HCT116 (cell line): Measurements from ENCODE around the gene PRR5L.

Experiments
- CEBPB ChIP-seq: IDR thresholded peaks from 2 replicates; pipeline ENCODE4 v1.6.1; 2012; ENCODE audit warnings: low read depth
- POLR2A ChIP-seq: IDR thresholded peaks from 2 replicates; pipeline ENCODE4 v1.7.0; 2011; ENCODE audit warnings: borderline replicate concordance; ENCODE audit not compliant: insufficient read depth, insufficient read length; ENCODE audit errors: extremely low read depth
- POLR2AphosphoS5 ChIP-seq: IDR thresholded peaks from 2 replicates; pipeline ENCODE4 v1.6.1; 2011; ENCODE audit warnings: mild to moderate bottlenecking, low read depth, low read length, moderate library complexity
- TF ChIP-seq, protein P1 (sequence below), 3 experiments: fragments of 200-600 bp in 1 of 3; sonication (generic) in 1 of 3; IDR thresholded peaks in 2 of 3; conservative IDR thresholded peaks in 1 of 3; 2 replicates each; pipeline ENCODE4 v1.5.1; 2012 to 2017; ENCODE audit warnings: low read depth in 2 of 3, low read length in 2 of 3, antibody characterized with exemption in 1 of 3, borderline replicate concordance in 1 of 3, control low read depth in 1 of 3, mild to moderate bottlenecking in 1 of 3, mixed read lengths in 1 of 3, mixed run types in 1 of 3, moderate library complexity in 1 of 3; ENCODE audit not compliant: insufficient read depth in 1 of 3

DNA sequence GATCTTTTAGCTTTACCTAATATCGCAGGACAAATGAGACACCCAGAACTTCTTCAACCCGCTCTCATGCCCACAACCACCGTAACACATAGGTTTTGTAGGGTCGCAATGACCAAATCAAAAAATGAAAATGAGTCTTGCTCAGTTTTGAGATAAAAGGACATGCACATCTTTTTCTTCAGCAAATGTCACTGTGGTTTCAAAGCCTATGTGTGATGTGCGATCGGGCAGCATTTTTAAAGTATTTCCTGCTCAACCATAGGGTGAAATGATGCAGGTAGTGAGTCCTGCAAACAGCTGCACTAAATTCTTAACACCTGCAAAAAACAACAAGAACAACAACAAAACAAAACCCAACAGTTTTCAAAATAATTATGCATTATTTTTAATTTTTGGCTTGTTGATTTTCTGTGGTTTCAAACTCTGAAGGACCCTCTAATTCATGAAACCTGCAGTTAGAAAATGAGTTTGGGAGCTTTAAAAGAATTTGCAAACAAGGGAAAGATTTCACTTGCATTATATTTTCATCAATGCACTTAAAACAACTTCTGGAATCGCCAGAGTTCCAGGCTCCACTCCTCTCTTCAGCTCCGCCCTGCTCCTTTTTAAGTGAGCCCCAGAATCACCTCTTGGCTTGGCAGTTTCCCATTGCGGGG lies 79.4 kb downstream of the PRR5L start:
- no peak for TF ChIP-seq CEBPB
- TF ChIP-seq, protein P1, sequence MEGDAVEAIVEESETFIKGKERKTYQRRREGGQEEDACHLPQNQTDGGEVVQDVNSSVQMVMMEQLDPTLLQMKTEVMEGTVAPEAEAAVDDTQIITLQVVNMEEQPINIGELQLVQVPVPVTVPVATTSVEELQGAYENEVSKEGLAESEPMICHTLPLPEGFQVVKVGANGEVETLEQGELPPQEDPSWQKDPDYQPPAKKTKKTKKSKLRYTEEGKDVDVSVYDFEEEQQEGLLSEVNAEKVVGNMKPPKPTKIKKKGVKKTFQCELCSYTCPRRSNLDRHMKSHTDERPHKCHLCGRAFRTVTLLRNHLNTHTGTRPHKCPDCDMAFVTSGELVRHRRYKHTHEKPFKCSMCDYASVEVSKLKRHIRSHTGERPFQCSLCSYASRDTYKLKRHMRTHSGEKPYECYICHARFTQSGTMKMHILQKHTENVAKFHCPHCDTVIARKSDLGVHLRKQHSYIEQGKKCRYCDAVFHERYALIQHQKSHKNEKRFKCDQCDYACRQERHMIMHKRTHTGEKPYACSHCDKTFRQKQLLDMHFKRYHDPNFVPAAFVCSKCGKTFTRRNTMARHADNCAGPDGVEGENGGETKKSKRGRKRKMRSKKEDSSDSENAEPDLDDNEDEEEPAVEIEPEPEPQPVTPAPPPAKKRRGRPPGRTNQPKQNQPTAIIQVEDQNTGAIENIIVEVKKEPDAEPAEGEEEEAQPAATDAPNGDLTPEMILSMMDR (IDR thresholded peaks at IDR 0.05 in 2 of 3, conservative IDR thresholded peaks at IDR 0.05 in 1 of 3; ENCODE audit: borderline replicate concordance in 1 of 3, insufficient read depth in 1 of 3, low read depth in 2 of 3, low read length in 2 of 3), result no peak
- TF ChIP-seq POLR2A, result no peak
- TF ChIP-seq POLR2AphosphoS5, result no peak
